Measurements from ENCODE around the gene REEP1. TPM values are rescaled to one million over a fixed set of nuclear protein-coding genes. Genes with fewer than 3 reads are reported as not detected.

The REEP1 gene
- polyA plus RNA-seq, 1 experiment, result 0.10 TPM

DNA sequence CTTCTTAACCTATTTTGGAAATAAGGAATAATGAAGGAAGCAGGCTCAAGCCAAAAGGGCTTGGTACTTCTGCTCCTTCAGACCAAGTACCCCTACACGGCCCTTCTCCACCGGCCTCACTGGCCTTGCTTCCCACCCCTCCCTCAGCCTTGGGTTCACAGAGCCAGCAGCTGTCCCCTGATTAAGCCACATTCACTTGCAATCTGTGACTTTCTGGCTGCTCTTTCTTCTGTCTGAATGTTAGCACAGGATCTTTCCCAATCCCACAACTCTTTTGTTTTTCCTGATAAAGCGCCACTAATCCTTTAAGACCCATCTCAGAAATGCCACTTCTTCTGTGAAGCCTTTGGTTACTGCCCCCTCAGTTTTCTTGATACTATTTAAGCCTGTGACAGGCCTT, 52.4 kb downstream of the REEP1 start:
- DNase-seq (ENCODE audit: low read depth, low spot score), result no peak
- POLR2A ChIA-PET, result no interaction called here
- TF ChIP-seq, protein P1, sequence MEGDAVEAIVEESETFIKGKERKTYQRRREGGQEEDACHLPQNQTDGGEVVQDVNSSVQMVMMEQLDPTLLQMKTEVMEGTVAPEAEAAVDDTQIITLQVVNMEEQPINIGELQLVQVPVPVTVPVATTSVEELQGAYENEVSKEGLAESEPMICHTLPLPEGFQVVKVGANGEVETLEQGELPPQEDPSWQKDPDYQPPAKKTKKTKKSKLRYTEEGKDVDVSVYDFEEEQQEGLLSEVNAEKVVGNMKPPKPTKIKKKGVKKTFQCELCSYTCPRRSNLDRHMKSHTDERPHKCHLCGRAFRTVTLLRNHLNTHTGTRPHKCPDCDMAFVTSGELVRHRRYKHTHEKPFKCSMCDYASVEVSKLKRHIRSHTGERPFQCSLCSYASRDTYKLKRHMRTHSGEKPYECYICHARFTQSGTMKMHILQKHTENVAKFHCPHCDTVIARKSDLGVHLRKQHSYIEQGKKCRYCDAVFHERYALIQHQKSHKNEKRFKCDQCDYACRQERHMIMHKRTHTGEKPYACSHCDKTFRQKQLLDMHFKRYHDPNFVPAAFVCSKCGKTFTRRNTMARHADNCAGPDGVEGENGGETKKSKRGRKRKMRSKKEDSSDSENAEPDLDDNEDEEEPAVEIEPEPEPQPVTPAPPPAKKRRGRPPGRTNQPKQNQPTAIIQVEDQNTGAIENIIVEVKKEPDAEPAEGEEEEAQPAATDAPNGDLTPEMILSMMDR (IDR thresholded peaks at IDR 0.05; ENCODE audit: low read depth, low read length), result no peak

DNA sequence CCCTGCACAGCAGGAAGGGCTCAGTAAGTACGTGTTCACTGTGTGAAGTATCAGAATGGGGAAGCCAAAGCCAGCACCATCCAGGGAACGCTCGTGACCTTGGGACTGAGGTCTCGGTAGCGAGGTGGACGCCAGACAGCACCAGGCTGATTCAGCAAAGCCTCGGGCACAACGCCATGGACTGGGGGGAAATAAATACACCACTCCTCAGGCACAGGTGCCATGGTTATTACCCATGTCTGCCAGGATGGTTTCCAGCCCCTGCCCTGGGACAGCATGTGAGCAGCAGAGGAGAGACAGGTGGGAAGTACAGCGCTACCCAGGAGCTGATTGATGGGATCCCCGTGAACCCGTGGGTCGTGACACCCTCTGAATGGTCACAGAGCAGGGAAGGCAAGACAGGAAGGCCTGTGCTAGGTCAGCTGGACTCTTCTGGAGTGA, 53.0 kb downstream of the REEP1 start:
- TF ChIP-seq, protein P1 (IDR thresholded peaks at IDR 0.05; ENCODE audit: low read depth, low read length), result no peak
- ChIA-PET POLR2A (no interaction called here), CTCF (no interaction called here)
- Histone ChIP-seq H3K27me3 (ENCODE audit: control insufficient read depth, insufficient read depth, low read length) (peaks cover 33% of the 10 kb centered on the region), H3K9me3 (ENCODE audit: control insufficient read depth, insufficient read depth, low read length) (no peaks in the 10 kb centered on the region), H3K27ac (ENCODE audit: low read depth, low read length) (no peak overlapping the region), H3K4me3 (ENCODE audit: low read depth, low read length) (no peak overlapping the region)
- no peak for DNase-seq (ENCODE audit: low read depth, low spot score)

More for the DNA sequence above, 52.4 kb downstream of the REEP1 start:
- H3K27me3 ChIP-seq (ENCODE audit: control insufficient read depth, insufficient read depth, low read length), result peaks cover 30% of the 10 kb centered on the region
- H3K4me3 ChIP-seq (ENCODE audit: low read depth, low read length), result no peak overlapping the region
- H3K27ac ChIP-seq (ENCODE audit: low read depth, low read length), result peak overlapping the region; percentile 39
- no peaks in the 10 kb centered on the region for H3K9me3 ChIP-seq (ENCODE audit: control insufficient read depth, insufficient read depth, low read length)
- CTCF ChIA-PET, result no interaction called here

- no peak for DNase-seq (ENCODE audit: low read depth, low spot score)
Measured at GRCh38 chr2:86283411-86284030, 53.9 kb downstream of the REEP1 start.

GRCh38 chr2:86281066-86281700, 56.2 kb downstream of the REEP1 start:
- Histone ChIP-seq H3K27me3 (ENCODE audit: control insufficient read depth, insufficient read depth, low read length) (peaks cover 36% of the 10 kb centered on the region), H3K27ac (ENCODE audit: low read depth, low read length) (no peak overlapping the region), H3K4me3 (ENCODE audit: low read depth, low read length) (no peak overlapping the region), H3K9me3 (ENCODE audit: control insufficient read depth, insufficient read depth, low read length) (no peaks in the 10 kb centered on the region)
- POLR2A ChIA-PET, result no interaction called here
- TF ChIP-seq, protein P1 (IDR thresholded peaks at IDR 0.05; ENCODE audit: low read depth, low read length), result no peak
- CTCF ChIA-PET, result no interaction called here
- no peak for DNase-seq (ENCODE audit: low read depth, low spot score)

More at GRCh38 chr2:86283411-86284030, 53.9 kb downstream of the REEP1 start:
- TF ChIP-seq, protein P1 (IDR thresholded peaks at IDR 0.05; ENCODE audit: low read depth, low read length), result no peak
- ChIA-PET CTCF (no interaction called here), POLR2A (no interaction called here)
- Histone ChIP-seq H3K27me3 (ENCODE audit: control insufficient read depth, insufficient read depth, low read length) (peaks cover 36% of the 10 kb centered on the region), H3K27ac (ENCODE audit: low read depth, low read length) (no peak overlapping the region), H3K4me3 (ENCODE audit: low read depth, low read length) (no peak overlapping the region), H3K9me3 (ENCODE audit: control insufficient read depth, insufficient read depth, low read length) (no peaks in the 10 kb centered on the region)

GRCh38 chr2:86280191-86280667, 57.2 kb downstream of the REEP1 start:
- no peak for DNase-seq (ENCODE audit: low read depth, low spot score)
- no peak overlapping the region for H3K27ac ChIP-seq (ENCODE audit: low read depth, low read length)
- ChIA-PET POLR2A (no interaction called here), CTCF (no interaction called here)
- peaks cover 30% of the 10 kb centered on the region for H3K27me3 ChIP-seq (ENCODE audit: control insufficient read depth, insufficient read depth, low read length)
- no peaks in the 10 kb centered on the region for H3K9me3 ChIP-seq (ENCODE audit: control insufficient read depth, insufficient read depth, low read length)
- no peak overlapping the region for H3K4me3 ChIP-seq (ENCODE audit: low read depth, low read length)
- TF ChIP-seq, protein P1 (IDR thresholded peaks at IDR 0.05; ENCODE audit: low read depth, low read length), result no peak
